Adrenal gland (tissue), 12 donors: ENCODE measurements around the gene REEP3. TPM values are rescaled to one million over a fixed set of nuclear protein-coding genes. Genes with fewer than 3 reads are reported as not detected.

Experiments
- DNase-seq, 7 donors: peaks; one replicate each; pipeline ENCODE4 v3.0.0-alpha.2; 2019 to 2020
- H3K27ac ChIP-seq, 5 donors: fragments of 200-600 bp; sonication (generic) in 4 of 5; 1 replicate in 3 of 5; 2 replicates in 2 of 5; pipeline versions ENCODE4 v1.5.1 to v1.8.0; 2016 to 2020; ENCODE audit warnings: mild to moderate bottlenecking in 1 of 5
- H3K27me3 ChIP-seq: fragments of 200-600 bp; 2 replicates; pipeline ENCODE4 v1.8.0; 2021
- H3K36me3 ChIP-seq, 2 donors: fragments of 200-600 bp; replicated peaks in 1 of 2; 1 replicate in 1 of 2; 2 replicates in 1 of 2; pipeline versions ENCODE4 v1.5.1 to v1.8.0; 2018 to 2022
- H3K4me1 ChIP-seq, 2 donors: fragments of 200-600 bp; replicated peaks in 1 of 2; 1 replicate in 1 of 2; 2 replicates in 1 of 2; pipeline versions ENCODE4 v1.5.1 to v1.8.0; 2018 to 2021
- H3K4me3 ChIP-seq, 4 donors: fragments of 200-600 bp; sonication (generic) in 3 of 4; one replicate each; pipeline ENCODE4 v1.5.1; 2016 to 2018
- H3K9me3 ChIP-seq, 3 donors: fragments of 200-600 bp; sonication (generic) in 1 of 3; replicated peaks in 1 of 3; 1 replicate in 2 of 3; 2 replicates in 1 of 3; pipeline versions ENCODE4 v1.5.1 to v1.8.0; 2016 to 2021
- CTCF ChIP-seq, 6 experiments: fragments of 450-650 bp in 4 of 6; fragments of 200-600 bp in 2 of 6; sonication (generic) in 1 of 6; IDR thresholded peaks; 1 replicate in 5 of 6; 2 replicates in 1 of 6; pipeline versions ENCODE4 v1.5.1 to v1.8.0; 2016 to 2021; ENCODE audit warnings: antibody characterized with exemption in 6 of 6, mild to moderate bottlenecking in 2 of 6, moderate library complexity in 1 of 6
- POLR2A ChIP-seq, 2 donors: fragments of 450-650 bp; IDR thresholded peaks; one replicate each; pipeline ENCODE4 v1.6.1; 2017; ENCODE audit warnings: antibody characterized with exemption in 2 of 2, mild to moderate bottlenecking in 2 of 2, moderate library complexity in 1 of 2
- WGBS, 4 donors: extraction: QIAGEN DNeasy Blood & Tissue Kit in 2 of 4; methylation state at CpG; one replicate each; pipeline versions ENCODE4 v1.1.5 to v1.1.7; 2013 to 2017; 5-methylcytosine and 5-hydroxymethylcytosine counted together
- intact Hi-C, 2 donors: fragments of 100-400 bp; cut with DNase I; formaldehyde crosslinking; loops; one replicate each; pipeline versions ENCODE4 v1.14.1 to v1.15.0; 2022 to 2023
- polyA plus RNA-seq, 3 donors: library from polyadenylated mRNA; stranded (reverse); fragments of 200-250 nt in 2 of 3; fragments of 350-450 nt in 1 of 3; fragmentation: Illumina TruSeq in 1 of 3; extraction: RNeasy Lipid Tissue Mini Kit (QIAGEN cat#74804) in 1 of 3; gene quantifications; one replicate each; pipeline ENCODE4 v1.2.3, GENCODE V29; 2013 to 2014
- total RNA-seq, 9 donors: library from RNA; depleted of rRNA in 4 of 9; stranded (reverse); fragments of >200 nt in 4 of 9; fragments of 120-200 nt in 1 of 9; fragmentation: NEBNext Ultra II Directional in 1 of 9; extraction: Animal tissue kit (Norgen Biotek cat#: 25700) in 1 of 9; gene quantifications; one replicate each; pipeline versions ENCODE4 v1.1.0 to v1.2.4, GENCODE V29; 2013 to 2023
- donor health status: healthy with polysubstance abuse.
- donor health status: Bipolar disorder and iron deficiency.
- donor health status: DM: yes; HTN: yes; CAD: no.
- donor health status: DM: no; HTN: no; CAD: no.
- donor health status: DM: no; HTN: no; CAD: no.
- donor health status: DM: yes; HTN: yes; CAD: no.

The REEP3 gene
- total and polyA plus RNA-seq, 12 donors: 5.1 to 79.8 (median 48.1) TPM

GRCh38 chr10:63501954-63502353, 19.2 kb upstream of the REEP3 start:
- no peak for DNase-seq
- intact Hi-C loops: no loop called here
- H3K4me1 ChIP-seq: peaks cover 0 to 35% of the 10 kb centered on the region in 2 donors

GRCh38 chr10:63502832-63503231, 18.4 kb upstream of the REEP3 start:
- TF ChIP-seq CTCF (IDR thresholded peaks at IDR 0.05) (no peak), POLR2A (IDR thresholded peaks at IDR 0.05) (no peak)
- Histone ChIP-seq H3K4me1 (peaks cover 0 to 31% of the 10 kb centered on the region in 2 donors), H3K36me3 (no peaks in the 10 kb centered on the region), H3K27ac (no peak overlapping the region), H3K4me3 (no peak overlapping the region), H3K27me3 (no peaks in the 10 kb centered on the region), H3K9me3 (no peaks in the 10 kb centered on the region)
- intact Hi-C loops: no loop called here
- DNase-seq: no peak
- WGBS, 4 donors: 96 to 98% (median 97%) methylated on average over 1 of the region's 1 CpG

More at GRCh38 chr10:63501954-63502353, 19.2 kb upstream of the REEP3 start:
- Histone ChIP-seq H3K4me3 (no peak overlapping the region), H3K9me3 (no peaks in the 10 kb centered on the region), H3K36me3 (no peaks in the 10 kb centered on the region), H3K27me3 (no peaks in the 10 kb centered on the region), H3K27ac (no peak overlapping the region)
- WGBS, 4 donors: 87 to 95% (median 91%) methylated on average over 1 of the region's 1 CpG
- TF ChIP-seq POLR2A (IDR thresholded peaks at IDR 0.05) (no peak), CTCF (IDR thresholded peaks at IDR 0.05) (no peak)

DNA sequence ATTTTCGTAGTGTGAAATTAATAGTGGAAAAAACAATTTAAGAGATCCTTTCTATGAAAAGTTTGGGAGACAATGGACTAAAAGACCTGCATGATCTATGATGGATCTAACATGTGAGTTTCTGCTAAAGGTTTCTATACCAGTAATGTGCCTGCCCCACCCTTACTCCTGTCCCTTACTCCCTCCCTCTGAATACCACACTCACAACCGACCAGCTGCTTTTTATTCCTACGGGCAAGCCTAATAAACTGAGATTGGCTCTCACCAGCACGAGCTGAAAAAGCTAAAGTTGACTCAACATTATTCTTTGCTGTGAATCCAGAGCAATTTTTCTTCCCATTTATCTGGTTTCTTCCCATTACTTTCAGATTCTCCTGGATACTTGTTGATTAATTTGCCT, 17.8 kb upstream of the REEP3 start:
- no peaks in the 10 kb centered on the region for H3K9me3 ChIP-seq
- no peak overlapping the region for H3K27ac ChIP-seq
- WGBS, 4 donors: 66 to 77% (median 73%) methylated on average over 4 of the region's 4 CpGs
- no peak for TF ChIP-seq POLR2A (IDR thresholded peaks at IDR 0.05)
- TF ChIP-seq CTCF (IDR thresholded peaks at IDR 0.05): no peak
- H3K4me1 ChIP-seq: peaks cover 0 to 25% of the 10 kb centered on the region in 2 donors
- intact Hi-C loops: no loop called here
- no peaks in the 10 kb centered on the region for H3K27me3 ChIP-seq
- DNase-seq: no peak
- H3K36me3 ChIP-seq: no peaks in the 10 kb centered on the region
- H3K4me3 ChIP-seq: no peak overlapping the region

DNA sequence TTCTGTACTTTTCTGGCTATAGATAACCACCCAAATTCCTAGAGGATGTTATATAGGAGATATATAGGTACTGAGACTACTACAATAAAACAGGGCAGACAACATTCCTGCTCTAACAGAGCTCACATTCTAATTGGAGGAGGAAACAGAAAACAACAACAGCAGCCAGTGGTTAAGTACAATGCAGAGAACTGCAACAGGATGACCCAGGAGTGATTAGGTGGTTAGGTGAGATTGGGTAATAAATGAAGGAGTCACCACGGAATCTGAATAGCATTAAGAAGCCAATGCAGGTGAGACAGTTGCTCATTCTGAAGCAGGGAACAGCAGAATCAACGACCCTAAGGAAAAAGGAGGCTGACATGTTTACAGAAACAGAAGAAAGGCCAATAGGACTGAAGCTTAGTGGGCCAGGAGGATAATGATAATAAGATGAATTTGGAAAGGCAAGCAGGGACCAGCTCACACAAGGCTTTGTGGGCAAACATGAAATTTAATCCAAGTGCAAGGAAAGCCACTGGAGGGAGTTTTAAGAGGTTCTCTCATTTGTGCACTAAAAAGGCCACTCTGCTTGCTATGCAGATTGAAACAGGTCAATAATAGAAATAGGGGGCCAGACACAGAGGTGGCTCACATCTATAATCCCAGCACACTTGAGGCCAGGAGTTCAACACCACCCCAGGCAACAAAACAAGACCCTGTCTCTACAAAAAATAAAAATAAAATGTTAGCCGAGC, 16.9 kb upstream of the REEP3 start:
- DNase-seq: no peak
- no peak for TF ChIP-seq POLR2A (IDR thresholded peaks at IDR 0.05)
- no peak for TF ChIP-seq CTCF (IDR thresholded peaks at IDR 0.05)
- WGBS, 4 donors: 75 to 84% (median 80%) methylated on average over 3 of the region's 3 CpGs
- Histone ChIP-seq H3K27me3 (no peaks in the 10 kb centered on the region), H3K4me3 (no peak overlapping the region), H3K36me3 (no peaks in the 10 kb centered on the region), H3K4me1 (peaks cover 0 to 16% of the 10 kb centered on the region in 2 donors), H3K27ac (no peak overlapping the region), H3K9me3 (no peaks in the 10 kb centered on the region)
- intact Hi-C loops: no loop called here
